Neutrophil (primary cell): Measurements from ENCODE around the gene LITAF.

Experiments
- H3K27ac ChIP-seq: fragments of 200-600 bp; sonication (generic); 2 replicates; pipeline ENCODE4 v1.5.1; 2016; ENCODE audit warnings: mild to moderate bottlenecking, moderate library complexity
- H3K27me3 ChIP-seq: fragments of 200-600 bp; sonication (generic); 2 replicates; pipeline ENCODE4 v1.6.0; 2016; ENCODE audit warnings: mild to moderate bottlenecking
- H3K36me3 ChIP-seq: fragments of 200-600 bp; sonication (generic); 2 replicates; pipeline ENCODE4 v1.5.1; 2017
- H3K4me1 ChIP-seq, 2 experiments: fragments of 200-600 bp in 1 of 2; sonication (generic) in 1 of 2; 1 replicate in 1 of 2; 2 replicates in 1 of 2; pipeline versions ENCODE4 v1.5.1 to v1.6.1; 2013 to 2016; ENCODE audit warnings: low read depth in 1 of 2, low read length in 1 of 2, mild to moderate bottlenecking in 1 of 2, moderate library complexity in 1 of 2; ENCODE audit not compliant: control insufficient read depth in 1 of 2, insufficient read depth in 1 of 2
- H3K4me3 ChIP-seq, 2 experiments: fragments of 200-600 bp in 1 of 2; sonication (generic) in 1 of 2; 1 replicate in 1 of 2; 2 replicates in 1 of 2; pipeline ENCODE4 v1.5.1; 2013 to 2016; ENCODE audit warnings: low read depth in 1 of 2, low read length in 1 of 2, mild to moderate bottlenecking in 1 of 2, moderate library complexity in 1 of 2
- H3K9me3 ChIP-seq: fragments of 200-600 bp; sonication (generic); 2 replicates; pipeline ENCODE4 v1.5.1; 2016
- TF ChIP-seq, protein P1 (sequence below): fragments of 200-600 bp; sonication (generic); IDR thresholded peaks from 2 replicates; pipeline ENCODE4 v1.5.1; 2016; ENCODE audit warnings: antibody characterized with exemption

LITAF gene

DNA sequence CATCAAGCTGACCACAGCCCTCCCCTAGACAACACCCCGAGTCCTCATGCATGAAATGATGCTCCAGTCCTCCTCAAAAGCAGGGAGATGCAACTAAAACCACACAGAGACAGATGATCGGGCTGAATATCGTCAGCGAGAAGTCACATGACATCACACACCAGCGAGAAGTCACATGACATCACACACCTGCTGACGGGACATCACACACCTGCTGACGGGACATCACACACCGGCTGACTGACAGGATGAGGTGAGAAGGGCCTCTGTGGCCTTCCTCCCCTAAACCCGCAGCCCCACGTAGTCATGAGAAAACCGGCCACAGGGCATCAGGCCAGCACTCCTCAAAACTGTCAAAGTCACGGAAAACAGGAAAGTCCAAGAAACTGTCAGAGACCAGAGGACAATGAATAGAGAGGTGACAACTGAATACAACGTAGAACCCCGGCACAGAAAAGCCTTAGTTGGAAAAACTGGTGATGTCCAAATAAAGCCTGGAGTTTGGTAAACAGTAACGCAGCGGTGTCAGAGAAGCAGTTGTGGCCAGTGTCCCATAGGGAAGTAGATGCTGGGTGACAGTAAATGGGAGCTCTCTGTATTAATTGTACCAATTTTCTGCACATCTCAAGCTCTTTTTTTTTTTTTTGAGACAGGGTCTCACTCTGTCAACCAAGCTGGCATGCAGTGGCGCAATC lies 14.3 kb downstream of the LITAF start:
- H3K4me1 ChIP-seq: peaks cover 80 to 96% of the 10 kb centered on the region in 2 experiments
- no peaks in the 10 kb centered on the region for H3K27me3 ChIP-seq
- peak overlapping the region; percentile 72 for H3K27ac ChIP-seq
- H3K9me3 ChIP-seq: no peaks in the 10 kb centered on the region
- H3K4me3 ChIP-seq: peak overlapping the region in 1 of 2 experiments; percentile 36
- peaks cover 98% of the 10 kb centered on the region for H3K36me3 ChIP-seq
- TF ChIP-seq, protein P1, sequence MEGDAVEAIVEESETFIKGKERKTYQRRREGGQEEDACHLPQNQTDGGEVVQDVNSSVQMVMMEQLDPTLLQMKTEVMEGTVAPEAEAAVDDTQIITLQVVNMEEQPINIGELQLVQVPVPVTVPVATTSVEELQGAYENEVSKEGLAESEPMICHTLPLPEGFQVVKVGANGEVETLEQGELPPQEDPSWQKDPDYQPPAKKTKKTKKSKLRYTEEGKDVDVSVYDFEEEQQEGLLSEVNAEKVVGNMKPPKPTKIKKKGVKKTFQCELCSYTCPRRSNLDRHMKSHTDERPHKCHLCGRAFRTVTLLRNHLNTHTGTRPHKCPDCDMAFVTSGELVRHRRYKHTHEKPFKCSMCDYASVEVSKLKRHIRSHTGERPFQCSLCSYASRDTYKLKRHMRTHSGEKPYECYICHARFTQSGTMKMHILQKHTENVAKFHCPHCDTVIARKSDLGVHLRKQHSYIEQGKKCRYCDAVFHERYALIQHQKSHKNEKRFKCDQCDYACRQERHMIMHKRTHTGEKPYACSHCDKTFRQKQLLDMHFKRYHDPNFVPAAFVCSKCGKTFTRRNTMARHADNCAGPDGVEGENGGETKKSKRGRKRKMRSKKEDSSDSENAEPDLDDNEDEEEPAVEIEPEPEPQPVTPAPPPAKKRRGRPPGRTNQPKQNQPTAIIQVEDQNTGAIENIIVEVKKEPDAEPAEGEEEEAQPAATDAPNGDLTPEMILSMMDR: no peak

DNA sequence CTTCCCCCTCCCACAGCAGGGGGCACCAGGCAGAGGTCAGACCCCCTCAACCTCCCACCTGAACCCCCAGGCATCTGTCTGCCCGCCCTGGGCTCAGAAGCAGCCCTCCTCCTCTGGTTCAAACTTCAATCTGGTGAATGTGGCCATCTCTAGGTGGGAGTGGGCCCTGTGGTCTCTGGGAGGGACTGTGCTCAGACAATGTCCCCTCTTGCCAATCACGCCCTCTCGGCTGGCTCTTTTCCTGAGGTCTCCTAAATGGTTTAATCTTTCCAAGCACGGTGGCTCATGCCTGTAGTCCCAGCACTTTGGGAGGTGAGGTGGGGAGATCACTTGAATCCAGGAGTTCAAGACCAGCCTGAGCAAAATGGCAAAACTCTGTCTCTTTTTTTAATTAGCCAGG lies 15.2 kb downstream of the LITAF start:
- H3K27me3 ChIP-seq: no peaks in the 10 kb centered on the region
- H3K36me3 ChIP-seq: peaks cover 99% of the 10 kb centered on the region
- H3K4me3 ChIP-seq: peak overlapping the region in 1 of 2 experiments; percentile 10
- TF ChIP-seq, protein P1: no peak
- no peaks in the 10 kb centered on the region for H3K9me3 ChIP-seq
- peak overlapping the region; percentile 72 for H3K27ac ChIP-seq
- peaks cover 71 to 87% of the 10 kb centered on the region in 2 experiments for H3K4me1 ChIP-seq

DNA sequence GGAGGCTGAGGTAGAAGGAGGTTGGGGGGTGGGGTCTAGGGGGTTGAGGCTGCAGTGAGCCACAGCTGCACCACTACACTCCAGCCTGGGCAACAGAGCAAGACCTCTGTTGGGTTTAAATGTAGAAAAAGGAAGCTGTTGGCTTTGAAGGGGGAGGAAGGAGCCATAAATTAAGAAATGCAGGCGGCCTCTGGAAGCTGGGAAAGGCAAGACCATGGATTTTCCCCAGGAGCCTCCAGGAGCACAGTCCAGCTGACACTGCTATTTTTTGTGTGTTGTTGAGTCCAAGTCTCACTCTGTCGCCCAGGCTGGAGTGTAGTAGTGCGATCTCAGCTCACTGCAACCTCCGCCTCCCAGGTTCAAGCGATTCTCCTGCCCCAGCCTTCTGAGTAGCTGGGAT lies 15.9 kb downstream of the LITAF start:
- Histone ChIP-seq H3K4me1 (peaks cover 63 to 84% of the 10 kb centered on the region in 2 experiments), H3K36me3 (peaks cover 99% of the 10 kb centered on the region), H3K27ac (peak overlapping the region; percentile 72), H3K9me3 (no peaks in the 10 kb centered on the region), H3K27me3 (no peaks in the 10 kb centered on the region), H3K4me3 (no peak overlapping the region)
- TF ChIP-seq, protein P1: no peak

DNA sequence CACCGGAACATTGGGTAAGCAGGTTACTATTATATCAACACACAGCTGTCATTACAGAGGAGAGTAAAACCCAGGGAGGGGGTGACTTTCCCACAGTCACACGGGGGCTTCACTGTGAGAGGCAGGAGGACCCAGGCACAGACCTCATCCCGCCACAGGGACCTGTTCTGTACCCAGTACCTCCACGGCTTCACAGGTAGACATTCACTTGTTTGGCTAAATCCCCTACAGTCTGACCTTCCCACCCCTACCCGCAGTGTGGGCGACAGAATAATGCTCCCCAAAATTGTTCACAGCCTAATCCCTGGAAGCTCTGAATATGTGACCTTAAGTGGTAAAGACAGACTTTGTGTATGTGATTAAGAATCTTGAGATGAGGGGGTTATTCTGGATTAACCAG lies 16.5 kb downstream of the LITAF start:
- H3K4me1 ChIP-seq: peaks cover 62 to 84% of the 10 kb centered on the region in 2 experiments
- H3K9me3 ChIP-seq: no peaks in the 10 kb centered on the region
- no peaks in the 10 kb centered on the region for H3K27me3 ChIP-seq
- TF ChIP-seq, protein P1: no peak
- H3K36me3 ChIP-seq: peaks cover 99% of the 10 kb centered on the region
- peak overlapping the region; percentile 72 for H3K27ac ChIP-seq
- H3K4me3 ChIP-seq: no peak overlapping the region

DNA sequence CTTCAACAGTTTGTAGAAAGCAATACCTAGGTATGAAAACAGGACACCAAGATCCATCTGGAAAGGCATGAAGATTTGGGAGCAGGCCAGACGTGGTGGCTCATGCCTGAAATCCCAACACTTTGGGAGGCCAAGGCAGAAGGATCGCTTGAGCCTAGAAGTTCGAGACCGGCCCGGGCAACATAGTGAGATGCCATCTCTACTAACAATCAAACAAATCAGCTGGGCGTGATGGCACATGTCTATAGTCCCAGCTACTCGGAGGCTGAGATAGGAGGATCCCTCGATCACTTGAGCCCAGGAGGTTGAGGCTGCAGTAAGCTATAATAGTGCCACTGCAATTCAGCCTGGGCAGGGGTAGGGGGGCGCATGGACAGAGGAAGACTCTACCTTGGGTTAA lies 20.3 kb downstream of the LITAF start:
- Histone ChIP-seq H3K36me3 (peaks cover 97% of the 10 kb centered on the region), H3K4me1 (peaks cover 55 to 82% of the 10 kb centered on the region in 2 experiments), H3K4me3 (no peak overlapping the region), H3K27me3 (no peaks in the 10 kb centered on the region), H3K9me3 (no peaks in the 10 kb centered on the region), H3K27ac (peak overlapping the region; percentile 28)
- TF ChIP-seq, protein P1: no peak
